Measurements from ENCODE around the gene DKC1.

Gene DKC1

DNA sequence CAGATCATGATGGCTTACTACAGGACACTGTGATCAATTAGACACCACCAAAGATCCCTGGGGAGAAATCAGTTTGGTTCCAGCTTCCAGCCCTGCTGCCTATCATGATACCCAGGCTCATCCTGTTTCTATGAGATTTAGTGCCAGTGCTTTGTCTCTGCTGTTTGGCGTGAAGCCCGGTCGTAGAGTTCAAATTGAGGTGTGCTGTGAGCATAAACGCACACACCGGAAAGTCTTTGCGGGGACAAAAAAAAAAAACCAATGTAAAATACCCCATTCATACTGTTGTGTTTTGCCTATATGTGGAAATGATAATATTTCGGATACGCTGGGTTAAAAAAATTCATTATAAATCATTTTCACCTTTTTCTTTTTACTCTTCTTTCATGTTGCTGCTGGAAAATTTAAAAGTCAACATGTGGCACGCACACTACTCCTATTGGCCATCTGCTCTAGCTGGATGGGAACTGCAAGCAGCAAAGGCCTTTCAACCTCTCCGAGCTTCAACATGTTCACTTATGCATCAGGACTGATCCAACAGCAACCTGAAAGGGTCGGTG is 607 bp upstream of the DKC1 start:
- no peak for TF ChIP-seq CTCF (IDR thresholded peaks at IDR 0.05; ENCODE audit: borderline replicate concordance, control extremely low read depth, extremely low read depth, insufficient read depth, missing control alignments)
- DNase-seq (ENCODE audit: low spot score), result no peak
- in situ Hi-C loops (cut with MboI; ENCODE audit: low sequenced_read_pairs, unreplicated experiment), result no loop called here

DNA sequence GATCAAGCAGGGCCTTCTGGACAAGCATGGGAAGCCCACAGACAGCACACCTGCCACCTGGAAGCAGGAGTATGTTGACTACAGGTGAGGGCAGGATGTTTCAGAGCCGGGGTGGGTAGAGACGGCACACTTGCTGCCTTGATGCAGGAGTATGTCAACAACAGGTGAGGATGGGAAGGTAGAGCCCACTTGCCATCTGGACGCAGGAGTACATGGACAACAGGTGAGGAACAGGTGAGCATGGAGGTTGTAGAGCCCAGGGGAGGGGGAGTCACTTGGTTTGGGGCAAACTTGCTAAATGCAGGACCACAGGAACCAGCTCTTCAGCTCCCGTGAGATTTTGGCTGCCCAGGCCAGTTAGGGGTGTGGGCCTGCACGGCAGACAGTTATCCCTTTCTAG is 12.0 kb downstream of the DKC1 start:
- TF ChIP-seq CTCF (IDR thresholded peaks at IDR 0.05; ENCODE audit: borderline replicate concordance, control extremely low read depth, extremely low read depth, insufficient read depth, missing control alignments), result no peak
- in situ Hi-C loops (cut with MboI; ENCODE audit: low sequenced_read_pairs, unreplicated experiment), result no loop called here
- no peak for DNase-seq (ENCODE audit: low spot score)

GRCh38 chrX:154775419-154776349 is 13.0 kb downstream of the DKC1 start:
- no peak for TF ChIP-seq CTCF (IDR thresholded peaks at IDR 0.05; ENCODE audit: borderline replicate concordance, control extremely low read depth, extremely low read depth, insufficient read depth, missing control alignments)
- DNase-seq (ENCODE audit: low spot score), result no peak
- in situ Hi-C loops (cut with MboI; ENCODE audit: low sequenced_read_pairs, unreplicated experiment), result no loop called here

- DNase-seq (ENCODE audit: low spot score), result no peak
- in situ Hi-C loops (cut with MboI; ENCODE audit: low sequenced_read_pairs, unreplicated experiment), result no loop called here
- no peak for TF ChIP-seq CTCF (IDR thresholded peaks at IDR 0.05; ENCODE audit: borderline replicate concordance, control extremely low read depth, extremely low read depth, insufficient read depth, missing control alignments)
These were observed 14.1 kb downstream of the DKC1 start for GRCh38 chrX:154776753-154777152.

- in situ Hi-C loops (cut with MboI; ENCODE audit: low sequenced_read_pairs, unreplicated experiment), result no loop called here
- DNase-seq (ENCODE audit: low spot score), result no peak
- TF ChIP-seq CTCF (IDR thresholded peaks at IDR 0.05; ENCODE audit: borderline replicate concordance, control extremely low read depth, extremely low read depth, insufficient read depth, missing control alignments), result no peak
These were observed 16.6 kb downstream of the DKC1 start for GRCh38 chrX:154779261-154779660.

- in situ Hi-C loops (cut with MboI; ENCODE audit: low sequenced_read_pairs, unreplicated experiment), result no loop called here
- no peak for TF ChIP-seq CTCF (IDR thresholded peaks at IDR 0.05; ENCODE audit: borderline replicate concordance, control extremely low read depth, extremely low read depth, insufficient read depth, missing control alignments)
- no peak for DNase-seq (ENCODE audit: low spot score)
These were observed 18.3 kb downstream of the DKC1 start for GRCh38 chrX:154780968-154781367.
